NCI-H748 (cell line): ENCODE data around the gene ENO2.

ENCODE experiments used
- DNase-seq: peaks from one replicate; lab custom pipeline; 2025; ENCODE audit not compliant: unreplicated experiment; lab: John Stamatoyannopoulos, UW

Gene ENO2

DNA sequence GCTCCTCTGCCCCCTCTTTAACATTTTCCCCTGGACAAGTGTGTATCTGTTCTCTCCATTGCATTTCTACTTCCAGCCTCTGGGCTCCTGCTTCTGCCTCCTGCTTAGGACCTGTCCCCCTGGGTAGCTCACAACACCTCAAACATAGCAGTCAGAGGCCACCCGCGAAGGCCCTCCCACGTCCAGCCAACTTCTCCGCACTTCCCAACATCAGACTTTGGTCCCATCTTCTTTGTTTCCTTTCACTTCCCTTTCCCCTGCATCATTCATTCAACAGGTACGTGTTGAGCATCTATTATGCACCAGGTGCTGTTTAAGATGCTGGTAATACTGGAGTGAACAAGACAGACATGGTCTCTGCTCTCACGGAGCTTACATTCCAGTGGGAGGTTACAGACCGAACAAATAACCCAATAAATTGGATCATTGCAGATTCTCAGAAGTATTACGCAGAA lies 32.6 kb downstream of the ENO2 start:
- no peak for DNase-seq

DNA sequence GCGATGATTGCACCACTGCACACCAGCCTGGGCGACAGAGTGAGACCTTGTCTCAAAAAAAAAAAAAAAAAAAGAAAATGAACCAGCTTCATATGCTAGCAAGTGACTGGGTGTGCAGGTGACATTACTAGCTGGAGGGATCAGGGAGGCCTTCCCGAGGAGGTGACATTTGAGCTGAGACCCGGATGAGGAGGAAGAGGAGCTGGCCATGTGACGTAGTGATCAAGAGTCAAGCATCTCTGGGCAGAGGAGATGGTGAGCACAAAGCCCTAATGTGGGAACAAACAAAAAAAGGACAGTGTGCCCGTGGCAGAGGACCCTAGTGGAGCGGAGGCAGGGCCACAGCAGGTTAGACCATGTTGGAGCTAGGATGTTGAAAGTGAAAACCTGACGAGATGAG lies 33.2 kb downstream of the ENO2 start:
- no peak for DNase-seq

DNA sequence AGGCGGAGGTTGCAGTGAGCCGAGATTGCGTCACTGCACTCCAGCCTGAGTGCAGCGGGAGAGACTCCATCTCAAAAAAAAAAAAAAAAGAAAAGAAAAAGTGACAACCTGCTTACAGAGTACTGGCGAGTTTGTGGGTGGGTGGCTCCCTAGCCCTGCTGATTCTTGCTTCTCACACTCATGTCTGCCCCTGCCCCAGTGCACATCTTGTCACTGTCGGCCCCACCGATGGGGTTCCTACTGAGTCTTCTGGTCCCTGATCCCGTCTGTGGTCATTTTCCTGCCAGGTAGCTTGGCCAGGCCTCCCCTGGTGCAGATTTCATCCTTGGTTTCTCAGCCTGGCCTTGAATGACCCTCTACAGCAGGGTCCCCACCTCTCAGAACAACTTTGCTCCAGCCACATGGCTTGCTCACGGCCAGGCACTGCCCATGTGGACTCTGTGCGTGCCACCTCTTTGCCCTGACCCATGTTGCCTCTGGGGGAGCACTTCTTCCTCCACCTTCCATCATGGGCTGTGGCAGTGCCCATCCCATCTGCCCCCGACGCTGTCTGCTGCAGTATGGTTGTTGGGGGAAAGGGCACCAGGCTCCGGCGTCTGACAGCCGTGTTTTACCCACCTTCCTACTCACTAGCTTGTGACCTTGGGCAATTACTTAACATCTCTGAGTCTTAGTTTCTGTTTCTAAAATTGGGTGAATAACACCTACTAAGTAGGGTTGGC lies 34.7 kb downstream of the ENO2 start:
- DNase-seq, result no peak

DNA sequence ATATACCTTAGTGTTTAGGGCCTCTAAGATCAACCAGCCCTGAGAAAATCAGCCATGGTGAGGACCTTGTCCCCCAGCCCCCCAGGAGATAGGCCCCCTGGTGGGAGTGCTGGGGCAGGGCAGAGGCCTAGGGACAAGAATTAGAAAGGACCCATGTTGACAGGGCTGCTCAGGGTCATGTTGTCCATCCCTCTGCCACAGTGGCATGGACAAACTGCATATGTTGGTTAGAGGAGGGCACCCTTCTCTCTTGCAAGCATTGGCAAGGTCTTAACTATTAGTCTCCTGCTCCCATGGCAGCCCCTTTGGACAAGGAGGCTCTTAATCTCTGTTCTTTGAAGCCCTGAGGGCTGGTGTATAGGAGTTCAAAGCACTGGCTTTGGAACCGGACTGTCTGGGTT lies 36.0 kb downstream of the ENO2 start:
- DNase-seq, result no peak

DNA sequence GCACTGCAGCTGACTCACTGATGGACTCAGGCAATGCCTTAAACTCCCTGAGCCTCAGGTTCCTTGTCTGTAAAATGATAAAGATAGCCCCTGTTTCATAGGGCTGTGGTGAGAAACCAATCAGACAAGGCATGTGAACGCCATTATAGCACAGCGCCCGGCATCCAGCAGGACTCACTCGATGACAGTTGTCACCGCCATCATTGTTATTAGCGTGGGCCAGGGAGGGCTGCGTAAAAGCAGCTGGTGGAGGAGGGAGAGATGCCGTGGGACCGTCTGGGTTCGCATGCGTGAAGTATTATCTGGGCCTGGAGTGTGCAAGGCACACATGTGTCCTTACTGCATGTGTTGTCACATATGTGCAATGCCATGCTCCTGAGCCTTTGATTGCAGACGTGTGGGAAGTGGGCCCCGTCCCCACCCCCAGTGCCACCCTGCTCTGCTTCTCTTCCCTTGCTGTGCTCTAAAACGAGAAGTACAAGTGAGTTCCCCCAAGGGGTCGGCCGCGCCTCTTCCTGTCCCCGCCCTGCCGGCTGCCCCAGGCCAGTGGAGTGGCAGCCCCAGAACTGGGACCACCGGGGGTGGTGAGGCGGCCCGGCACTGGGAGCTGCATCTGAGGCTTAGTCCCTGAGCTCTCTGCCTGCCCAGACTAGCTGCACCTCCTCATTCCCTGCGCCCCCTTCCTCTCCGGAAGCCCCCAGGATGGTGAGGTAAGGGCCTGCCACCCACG lies 36.6 kb downstream of the ENO2 start, which contains the start of gene PTPN6:
PTPN6 (plus strand) TSS at position 546 of the 730 bp plus-strand sequence; CDS start at position 703, 157 bp downstream.
- DNase-seq, result no peak

DNA sequence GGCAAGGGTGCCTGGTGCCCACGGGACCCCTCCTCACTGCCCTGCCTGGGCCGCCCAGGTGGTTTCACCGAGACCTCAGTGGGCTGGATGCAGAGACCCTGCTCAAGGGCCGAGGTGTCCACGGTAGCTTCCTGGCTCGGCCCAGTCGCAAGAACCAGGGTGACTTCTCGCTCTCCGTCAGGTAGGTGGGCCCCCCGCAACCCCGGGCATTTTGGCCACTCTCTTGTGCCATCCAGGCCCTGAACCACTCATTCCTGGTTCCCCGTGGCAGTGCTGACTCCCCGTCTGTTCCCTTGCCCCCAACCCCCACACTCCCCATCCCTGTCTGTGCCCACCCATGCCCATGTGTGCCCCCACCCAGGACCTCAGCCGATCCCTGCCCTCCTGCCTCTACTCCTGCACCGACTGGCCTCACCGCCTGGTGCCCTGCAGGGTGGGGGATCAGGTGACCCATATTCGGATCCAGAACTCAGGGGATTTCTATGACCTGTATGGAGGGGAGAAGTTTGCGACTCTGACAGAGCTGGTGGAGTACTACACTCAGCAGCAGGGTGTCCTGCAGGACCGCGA lies 37.3 kb downstream of the ENO2 start:
- no peak for DNase-seq

DNA sequence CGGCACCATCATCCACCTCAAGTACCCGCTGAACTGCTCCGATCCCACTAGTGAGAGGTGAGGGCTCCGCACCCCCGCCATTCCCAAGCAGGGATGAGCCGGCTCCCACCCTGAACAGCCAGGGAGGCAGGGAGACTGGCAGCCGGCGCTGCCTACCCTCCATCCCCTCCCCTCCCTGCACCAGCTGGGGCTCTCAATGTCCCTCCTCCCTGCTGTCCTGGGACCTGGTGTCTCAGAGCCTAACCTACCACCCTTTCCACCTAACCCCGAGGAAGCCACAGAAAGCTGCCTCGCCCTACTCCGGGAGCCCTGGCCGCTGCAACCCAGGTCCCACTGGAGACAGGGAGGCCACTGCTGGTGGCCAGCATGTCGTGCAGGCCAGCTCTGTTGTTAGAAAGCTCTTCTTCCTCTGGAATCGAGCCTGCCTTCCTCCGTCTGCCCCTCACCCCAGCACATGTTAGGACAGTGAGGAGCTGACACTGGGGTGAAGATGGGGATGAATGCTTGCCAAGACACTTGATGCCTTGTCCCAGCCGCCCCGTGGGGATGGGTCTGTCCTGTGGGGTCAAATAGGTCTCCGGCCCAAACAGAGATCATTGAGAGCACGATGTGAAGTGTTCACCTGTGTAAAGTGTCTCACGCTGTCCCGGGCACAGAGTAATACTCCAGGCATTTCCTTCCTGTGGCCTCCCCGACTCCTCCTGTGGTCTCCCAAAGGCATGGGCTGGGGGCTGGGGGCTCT lies 37.9 kb downstream of the ENO2 start:
- no peak for DNase-seq

DNA sequence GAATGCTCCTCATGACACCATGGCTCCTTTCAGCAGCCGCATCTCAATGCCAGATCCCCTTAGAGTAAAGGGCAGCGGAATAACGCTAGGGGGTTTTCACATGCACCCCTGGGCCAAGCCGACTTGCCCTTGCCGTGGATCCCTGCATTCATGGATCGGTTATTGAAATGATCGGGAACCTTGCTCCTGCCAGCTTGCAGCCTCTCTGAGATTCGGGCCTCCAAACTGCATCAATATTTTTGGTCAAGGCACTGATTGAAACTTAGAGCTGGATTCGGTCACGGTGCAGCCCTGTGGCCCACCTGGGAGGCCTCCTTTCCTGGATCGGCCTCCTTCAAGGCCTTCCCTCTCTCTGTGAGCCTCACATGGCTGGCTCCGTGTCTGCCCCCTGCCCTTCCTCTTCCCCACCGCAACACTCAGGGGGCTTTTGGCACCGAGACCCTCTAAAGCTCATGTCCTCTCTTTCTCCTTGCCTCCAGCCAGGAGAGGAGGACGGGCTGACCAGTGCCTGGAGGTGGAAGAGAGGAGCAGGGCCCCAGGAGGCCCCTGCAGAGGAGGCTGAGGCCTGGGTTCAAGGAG lies 38.6 kb downstream of the ENO2 start:
- DNase-seq, result no peak

DNA sequence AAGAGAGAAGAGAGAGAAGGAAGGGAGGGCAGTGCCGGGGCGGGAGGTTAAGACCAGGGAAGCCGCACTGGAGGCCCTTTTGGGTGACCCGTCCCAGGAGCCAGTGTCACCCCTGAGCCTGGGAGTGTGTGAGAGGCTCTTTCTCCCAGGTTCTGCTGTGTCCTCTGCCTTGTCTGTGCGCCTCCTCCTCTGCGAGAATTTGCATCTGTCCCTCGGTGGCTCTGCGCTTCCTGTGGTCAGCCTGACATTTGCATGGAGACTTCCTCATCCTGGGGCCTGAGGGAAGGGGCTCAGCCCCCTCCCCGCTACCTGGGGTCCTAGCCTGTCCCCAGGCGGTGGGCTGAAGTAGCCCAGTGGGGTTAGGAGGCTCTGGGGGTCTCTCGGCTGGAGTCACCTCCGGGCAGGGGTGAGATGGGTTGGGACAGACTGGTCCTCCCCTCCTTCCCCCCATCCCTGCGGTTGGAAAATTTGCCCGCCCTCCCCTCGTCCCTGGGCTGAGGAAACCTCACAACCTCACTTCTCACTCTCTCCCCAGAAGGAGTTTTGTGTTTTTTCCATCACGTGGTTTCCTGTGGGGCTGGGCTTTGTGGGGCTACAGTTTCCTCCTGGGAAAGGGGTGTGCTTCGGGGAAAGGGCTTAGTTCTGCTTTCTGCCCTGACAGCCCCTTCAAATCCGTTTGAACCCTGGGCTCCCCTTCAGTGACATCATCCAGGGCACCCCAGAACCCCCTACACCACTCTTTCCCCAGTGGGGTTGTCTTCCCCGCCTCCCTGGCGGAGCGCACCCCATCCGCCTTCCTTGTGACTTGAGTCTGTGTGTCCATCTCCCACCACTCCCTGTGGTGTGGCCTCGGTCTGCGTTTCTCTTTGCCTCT lies 39.3 kb downstream of the ENO2 start:
- DNase-seq, result no peak

DNA sequence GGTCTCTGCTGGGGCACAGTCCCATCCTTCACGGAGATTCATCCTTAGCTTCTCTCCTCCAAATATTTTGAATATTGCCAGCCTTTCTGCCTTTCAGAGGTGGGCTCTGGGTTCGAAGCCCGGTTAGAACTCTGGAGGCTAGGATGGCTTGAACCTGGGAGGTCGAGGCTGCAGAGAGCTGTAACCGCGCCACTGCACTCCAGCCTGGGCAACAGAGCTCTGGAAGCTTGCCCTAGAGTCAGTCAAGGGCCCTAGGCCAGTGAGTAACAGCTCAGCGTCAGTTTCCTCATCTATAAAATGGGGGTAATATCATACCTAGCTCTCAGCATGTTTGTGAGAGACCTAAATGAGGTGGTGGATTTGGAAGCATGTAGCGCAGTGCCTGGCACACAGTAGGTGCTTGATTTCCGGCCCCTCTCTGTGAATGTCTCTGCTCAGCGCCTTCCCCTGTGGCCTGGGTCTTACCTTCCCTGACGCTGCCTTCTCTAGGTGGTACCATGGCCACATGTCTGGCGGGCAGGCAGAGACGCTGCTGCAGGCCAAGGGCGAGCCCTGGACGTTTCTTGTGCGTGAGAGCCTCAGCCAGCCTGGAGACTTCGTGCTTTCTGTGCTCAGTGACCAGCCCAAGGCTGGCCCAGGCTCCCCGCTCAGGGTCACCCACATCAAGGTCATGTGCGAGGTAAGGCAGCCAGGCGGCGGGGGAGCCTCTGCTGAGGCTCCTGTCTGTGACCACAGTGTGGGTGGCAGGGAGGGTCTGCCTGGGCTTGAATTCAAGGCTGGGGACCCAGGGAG lies 40.1 kb downstream of the ENO2 start:
- no peak for DNase-seq

DNA sequence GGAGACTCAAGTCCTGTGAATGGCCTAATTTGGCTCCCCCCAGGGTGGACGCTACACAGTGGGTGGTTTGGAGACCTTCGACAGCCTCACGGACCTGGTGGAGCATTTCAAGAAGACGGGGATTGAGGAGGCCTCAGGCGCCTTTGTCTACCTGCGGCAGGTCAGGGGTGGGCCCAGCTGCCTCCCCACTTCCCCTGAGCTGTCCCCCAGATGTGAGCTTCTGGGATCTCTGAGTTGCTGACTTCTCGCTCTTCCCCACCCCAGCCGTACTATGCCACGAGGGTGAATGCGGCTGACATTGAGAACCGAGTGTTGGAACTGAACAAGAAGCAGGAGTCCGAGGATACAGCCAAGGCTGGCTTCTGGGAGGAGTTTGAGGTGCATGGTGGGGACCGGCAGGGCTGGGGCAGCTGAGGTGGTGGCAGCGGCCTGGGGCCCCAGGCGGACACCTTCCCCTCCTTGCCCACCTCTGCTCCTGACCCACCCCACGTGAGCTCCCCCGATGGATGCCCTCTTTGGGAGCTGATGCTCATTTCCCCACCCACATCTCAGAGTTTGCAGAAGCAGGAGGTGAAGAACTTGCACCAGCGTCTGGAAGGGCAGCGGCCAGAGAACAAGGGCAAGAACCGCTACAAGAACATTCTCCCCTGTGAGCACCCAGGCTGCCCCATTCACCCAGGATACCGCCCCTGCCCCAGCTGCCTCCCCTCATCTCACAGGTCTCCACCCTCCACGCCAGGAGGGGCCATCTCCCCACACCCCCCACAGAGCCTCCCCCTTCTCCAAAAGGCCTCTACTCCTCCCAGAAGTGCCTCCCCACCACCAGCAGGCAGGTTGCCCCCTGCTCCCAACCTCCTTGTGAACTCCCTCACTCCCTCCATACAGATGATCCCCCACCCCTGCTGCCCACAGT lies 41.0 kb downstream of the ENO2 start:
- DNase-seq, result no peak

DNA sequence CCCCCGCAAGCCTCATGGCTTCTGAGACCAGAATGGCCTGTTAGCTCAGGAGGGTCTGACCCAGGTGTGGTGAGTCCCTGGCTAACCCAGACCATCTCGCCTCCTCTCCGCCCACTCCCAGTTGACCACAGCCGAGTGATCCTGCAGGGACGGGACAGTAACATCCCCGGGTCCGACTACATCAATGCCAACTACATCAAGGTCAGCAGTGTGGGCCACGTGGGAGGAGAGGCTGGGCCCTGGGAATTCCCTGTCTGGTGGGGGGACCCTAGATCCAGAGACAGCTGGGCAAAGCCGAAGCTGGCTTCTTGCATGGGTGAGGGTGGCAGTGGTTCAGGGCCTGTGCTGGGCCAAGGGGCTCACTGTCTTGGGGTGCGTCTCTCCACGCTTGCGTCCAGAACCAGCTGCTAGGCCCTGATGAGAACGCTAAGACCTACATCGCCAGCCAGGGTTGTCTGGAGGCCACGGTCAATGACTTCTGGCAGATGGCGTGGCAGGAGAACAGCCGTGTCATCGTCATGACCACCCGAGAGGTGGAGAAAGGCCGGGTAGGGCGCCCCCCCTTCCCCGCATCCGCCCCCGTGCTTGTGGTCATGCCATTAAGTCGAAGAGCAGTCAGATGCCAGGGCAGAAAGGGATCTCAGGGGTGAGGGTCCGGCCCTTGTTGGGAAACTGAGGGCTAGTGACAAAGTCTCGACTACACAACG lies 41.8 kb downstream of the ENO2 start:
- DNase-seq, result no peak

DNA sequence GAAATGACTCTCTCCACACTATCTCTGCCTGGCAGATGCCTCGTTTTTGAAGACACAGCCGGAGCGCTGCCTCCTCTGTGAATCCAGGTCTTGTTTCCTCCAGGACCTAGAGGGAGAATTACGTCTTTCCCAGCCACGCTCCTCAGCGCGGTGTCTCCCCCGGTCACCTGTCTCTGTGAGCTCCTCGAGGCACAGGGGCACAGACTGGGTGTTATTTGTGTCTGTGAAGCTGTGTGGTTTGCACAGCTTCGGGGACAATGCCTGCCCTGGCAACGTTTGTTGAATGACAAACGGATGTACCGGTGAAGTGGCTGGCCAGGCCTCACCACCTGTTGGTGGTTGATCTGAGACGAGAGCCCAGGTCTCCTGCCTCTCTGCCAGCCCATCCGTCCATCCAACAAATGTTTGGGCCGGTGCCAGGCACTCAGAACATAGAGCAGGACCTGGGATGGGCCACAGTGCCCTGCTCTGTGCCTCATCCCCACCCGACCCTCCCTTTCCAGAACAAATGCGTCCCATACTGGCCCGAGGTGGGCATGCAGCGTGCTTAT lies 42.8 kb downstream of the ENO2 start:
- no peak for DNase-seq

DNA sequence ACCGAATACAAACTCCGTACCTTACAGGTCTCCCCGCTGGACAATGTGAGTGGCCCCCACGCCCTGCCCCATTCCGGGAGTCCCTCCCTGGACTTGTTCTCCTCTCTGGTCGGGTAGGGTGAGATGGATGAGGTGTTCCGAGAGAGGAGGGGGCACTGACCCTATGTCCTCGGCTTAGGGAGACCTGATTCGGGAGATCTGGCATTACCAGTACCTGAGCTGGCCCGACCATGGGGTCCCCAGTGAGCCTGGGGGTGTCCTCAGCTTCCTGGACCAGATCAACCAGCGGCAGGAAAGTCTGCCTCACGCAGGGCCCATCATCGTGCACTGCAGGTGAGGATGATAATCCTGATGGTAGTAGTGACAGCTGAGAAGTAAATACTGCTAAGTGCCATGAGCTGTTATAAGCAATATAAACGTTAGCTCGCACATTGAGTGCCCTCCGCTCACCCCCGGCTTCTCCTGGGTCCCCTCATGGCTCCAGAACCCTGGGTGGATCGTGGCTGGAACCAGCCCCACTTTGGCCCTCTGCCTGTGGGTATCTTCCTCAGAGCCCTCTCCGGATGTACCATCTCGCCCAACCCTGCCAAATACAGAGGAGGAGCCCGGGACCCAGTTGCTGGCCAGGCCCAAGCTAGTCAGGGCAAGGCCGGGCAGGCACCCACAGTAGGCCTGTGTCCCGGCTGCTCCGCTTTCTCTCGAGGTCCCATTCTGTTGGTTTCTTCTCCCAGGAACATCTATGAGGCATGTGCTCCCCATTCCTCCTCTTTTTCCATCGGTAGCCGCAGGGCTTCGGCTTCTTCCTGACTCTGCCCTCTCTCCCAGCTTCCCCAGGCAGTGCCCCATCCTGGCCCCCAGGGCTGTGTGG lies 43.6 kb downstream of the ENO2 start:
- DNase-seq, result no peak

DNA sequence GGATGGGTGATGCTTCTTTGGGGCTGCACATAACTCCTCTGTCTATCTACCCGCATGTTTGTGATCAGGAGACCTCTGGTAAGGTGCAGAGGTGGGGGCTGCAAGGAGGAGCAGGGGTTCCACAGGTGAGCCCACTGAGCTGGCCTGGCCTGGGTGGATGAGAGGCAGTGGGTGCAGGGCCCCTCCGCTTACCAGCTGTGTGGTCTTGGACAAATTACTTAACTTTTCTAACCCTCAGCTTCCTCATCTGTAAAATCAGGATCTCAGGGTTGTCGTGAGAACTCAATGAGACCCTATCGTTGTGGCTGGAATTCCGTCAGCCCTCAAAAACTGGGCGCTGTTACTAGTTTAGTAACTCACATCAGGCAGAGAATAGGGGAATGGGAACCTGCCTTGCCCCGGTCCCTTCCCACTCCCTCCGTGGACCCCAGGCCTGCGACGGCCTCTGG lies 44.3 kb downstream of the ENO2 start:
- no peak for DNase-seq

DNA sequence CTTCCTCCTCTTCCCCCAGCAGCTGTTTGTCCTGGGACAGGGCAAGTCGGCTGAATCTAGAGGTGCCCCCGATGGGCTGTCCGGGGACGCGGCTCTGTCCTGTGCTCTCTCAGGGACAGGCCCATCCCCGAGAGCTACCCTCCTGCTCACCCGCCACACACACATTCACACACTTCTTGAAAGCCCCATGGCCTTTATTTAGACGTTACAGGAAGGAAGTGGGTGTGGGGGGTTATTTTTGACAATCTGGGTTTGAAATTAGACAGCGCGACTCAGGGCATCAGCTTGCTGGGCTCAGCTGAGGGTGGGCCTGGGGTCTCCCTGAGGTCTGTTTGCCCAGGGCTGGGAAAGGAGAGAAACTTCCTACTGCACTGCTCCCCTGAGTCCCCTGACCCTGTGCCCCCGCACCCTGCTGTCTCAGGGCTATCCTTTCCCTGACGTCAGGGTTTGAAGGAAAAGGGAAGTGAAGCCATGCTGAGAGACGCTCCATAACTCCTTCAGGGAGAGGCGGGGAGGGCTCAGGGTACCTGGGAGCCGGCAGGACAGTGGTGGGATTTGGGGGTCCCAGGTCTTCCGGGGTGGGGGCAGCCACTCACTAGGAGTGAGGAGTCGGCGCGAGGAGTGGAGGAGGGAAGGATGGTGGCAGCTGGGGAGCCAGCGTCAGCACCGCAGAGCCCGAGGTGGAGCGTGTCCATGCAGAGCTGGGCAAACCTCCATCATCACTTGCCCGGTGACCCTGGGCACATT lies 44.9 kb downstream of the ENO2 start:
- DNase-seq, result no peak
